ENCODE data around the gene AMFR. TPM values are rescaled to one million over a fixed set of nuclear protein-coding genes. Genes with fewer than 3 reads are reported as not detected.

The AMFR gene
- total and polyA plus RNA-seq, 4 donors, result 43.3 to 309 (median 98.4) TPM

DNA sequence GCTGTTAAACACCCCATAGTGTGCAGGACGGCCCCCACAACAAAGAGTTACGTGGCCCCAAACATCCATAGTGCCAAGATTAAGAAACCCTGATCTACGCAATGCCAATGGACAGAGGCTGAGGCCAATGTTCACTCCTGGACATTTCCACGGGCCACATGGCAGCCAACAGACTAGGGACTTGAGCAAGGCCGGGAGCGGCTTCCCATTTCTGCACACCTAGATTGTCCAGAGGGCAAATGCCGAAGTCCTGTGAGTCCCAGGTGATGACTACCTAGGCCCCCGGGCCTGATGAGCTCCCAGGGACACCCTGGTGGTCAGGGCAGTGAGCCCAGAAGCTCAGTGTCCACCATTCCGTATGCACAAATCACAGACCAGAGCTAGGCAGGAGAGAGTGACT, 95.5 kb downstream of the AMFR start:
- 44% methylated on average over 9 of the region's 9 CpGs for WGBS
- TF ChIP-seq RAD21 (IDR thresholded peaks at IDR 0.05), result peak; percentile 31 to 32
- TF ChIP-seq SP1 (IDR thresholded peaks at IDR 0.05), result peak; percentile 19
- TF ChIP-seq HNF4G (IDR thresholded peaks at IDR 0.05), result no peak
- TF ChIP-seq HNF4A (conservative IDR thresholded peaks at IDR 0.05), result peak; percentile 68 to 88
- TF ChIP-seq, protein P1, sequence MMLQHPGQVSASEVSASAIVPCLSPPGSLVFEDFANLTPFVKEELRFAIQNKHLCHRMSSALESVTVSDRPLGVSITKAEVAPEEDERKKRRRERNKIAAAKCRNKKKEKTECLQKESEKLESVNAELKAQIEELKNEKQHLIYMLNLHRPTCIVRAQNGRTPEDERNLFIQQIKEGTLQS (IDR thresholded peaks at IDR 0.05), result no peak
- TF ChIP-seq, protein P2, sequence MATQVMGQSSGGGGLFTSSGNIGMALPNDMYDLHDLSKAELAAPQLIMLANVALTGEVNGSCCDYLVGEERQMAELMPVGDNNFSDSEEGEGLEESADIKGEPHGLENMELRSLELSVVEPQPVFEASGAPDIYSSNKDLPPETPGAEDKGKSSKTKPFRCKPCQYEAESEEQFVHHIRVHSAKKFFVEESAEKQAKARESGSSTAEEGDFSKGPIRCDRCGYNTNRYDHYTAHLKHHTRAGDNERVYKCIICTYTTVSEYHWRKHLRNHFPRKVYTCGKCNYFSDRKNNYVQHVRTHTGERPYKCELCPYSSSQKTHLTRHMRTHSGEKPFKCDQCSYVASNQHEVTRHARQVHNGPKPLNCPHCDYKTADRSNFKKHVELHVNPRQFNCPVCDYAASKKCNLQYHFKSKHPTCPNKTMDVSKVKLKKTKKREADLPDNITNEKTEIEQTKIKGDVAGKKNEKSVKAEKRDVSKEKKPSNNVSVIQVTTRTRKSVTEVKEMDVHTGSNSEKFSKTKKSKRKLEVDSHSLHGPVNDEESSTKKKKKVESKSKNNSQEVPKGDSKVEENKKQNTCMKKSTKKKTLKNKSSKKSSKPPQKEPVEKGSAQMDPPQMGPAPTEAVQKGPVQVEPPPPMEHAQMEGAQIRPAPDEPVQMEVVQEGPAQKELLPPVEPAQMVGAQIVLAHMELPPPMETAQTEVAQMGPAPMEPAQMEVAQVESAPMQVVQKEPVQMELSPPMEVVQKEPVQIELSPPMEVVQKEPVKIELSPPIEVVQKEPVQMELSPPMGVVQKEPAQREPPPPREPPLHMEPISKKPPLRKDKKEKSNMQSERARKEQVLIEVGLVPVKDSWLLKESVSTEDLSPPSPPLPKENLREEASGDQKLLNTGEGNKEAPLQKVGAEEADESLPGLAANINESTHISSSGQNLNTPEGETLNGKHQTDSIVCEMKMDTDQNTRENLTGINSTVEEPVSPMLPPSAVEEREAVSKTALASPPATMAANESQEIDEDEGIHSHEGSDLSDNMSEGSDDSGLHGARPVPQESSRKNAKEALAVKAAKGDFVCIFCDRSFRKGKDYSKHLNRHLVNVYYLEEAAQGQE (IDR thresholded peaks at IDR 0.05), result peak; percentile 38
- TF ChIP-seq RXRA (IDR thresholded peaks at IDR 0.05), result peak in 1 of 2 donors; percentile 77
- TF ChIP-seq, protein P3, sequence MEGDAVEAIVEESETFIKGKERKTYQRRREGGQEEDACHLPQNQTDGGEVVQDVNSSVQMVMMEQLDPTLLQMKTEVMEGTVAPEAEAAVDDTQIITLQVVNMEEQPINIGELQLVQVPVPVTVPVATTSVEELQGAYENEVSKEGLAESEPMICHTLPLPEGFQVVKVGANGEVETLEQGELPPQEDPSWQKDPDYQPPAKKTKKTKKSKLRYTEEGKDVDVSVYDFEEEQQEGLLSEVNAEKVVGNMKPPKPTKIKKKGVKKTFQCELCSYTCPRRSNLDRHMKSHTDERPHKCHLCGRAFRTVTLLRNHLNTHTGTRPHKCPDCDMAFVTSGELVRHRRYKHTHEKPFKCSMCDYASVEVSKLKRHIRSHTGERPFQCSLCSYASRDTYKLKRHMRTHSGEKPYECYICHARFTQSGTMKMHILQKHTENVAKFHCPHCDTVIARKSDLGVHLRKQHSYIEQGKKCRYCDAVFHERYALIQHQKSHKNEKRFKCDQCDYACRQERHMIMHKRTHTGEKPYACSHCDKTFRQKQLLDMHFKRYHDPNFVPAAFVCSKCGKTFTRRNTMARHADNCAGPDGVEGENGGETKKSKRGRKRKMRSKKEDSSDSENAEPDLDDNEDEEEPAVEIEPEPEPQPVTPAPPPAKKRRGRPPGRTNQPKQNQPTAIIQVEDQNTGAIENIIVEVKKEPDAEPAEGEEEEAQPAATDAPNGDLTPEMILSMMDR (IDR thresholded peaks at IDR 0.05; ENCODE audit: low read depth, low read length, missing input control), result no peak
- no peak for TF ChIP-seq NR2F2 (IDR thresholded peaks at IDR 0.05)
- TF ChIP-seq, protein P4, sequence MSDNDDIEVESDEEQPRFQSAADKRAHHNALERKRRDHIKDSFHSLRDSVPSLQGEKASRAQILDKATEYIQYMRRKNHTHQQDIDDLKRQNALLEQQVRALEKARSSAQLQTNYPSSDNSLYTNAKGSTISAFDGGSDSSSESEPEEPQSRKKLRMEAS (IDR thresholded peaks at IDR 0.05), result no peak
- TF ChIP-seq FOXA2 (IDR thresholded peaks at IDR 0.05), result no peak
- TF ChIP-seq TAF1 (conservative IDR thresholded peaks at IDR 0.05), result no peak
- TF ChIP-seq YY1 (IDR thresholded peaks at IDR 0.05), result peak; percentile 73
- TF ChIP-seq EGR1 (IDR thresholded peaks at IDR 0.05; ENCODE audit: low read depth in 2 of 2), result no peak
- TF ChIP-seq JUND (IDR thresholded peaks at IDR 0.05), result peak in 1 of 2 donors; percentile 21
- TF ChIP-seq, protein P5, sequence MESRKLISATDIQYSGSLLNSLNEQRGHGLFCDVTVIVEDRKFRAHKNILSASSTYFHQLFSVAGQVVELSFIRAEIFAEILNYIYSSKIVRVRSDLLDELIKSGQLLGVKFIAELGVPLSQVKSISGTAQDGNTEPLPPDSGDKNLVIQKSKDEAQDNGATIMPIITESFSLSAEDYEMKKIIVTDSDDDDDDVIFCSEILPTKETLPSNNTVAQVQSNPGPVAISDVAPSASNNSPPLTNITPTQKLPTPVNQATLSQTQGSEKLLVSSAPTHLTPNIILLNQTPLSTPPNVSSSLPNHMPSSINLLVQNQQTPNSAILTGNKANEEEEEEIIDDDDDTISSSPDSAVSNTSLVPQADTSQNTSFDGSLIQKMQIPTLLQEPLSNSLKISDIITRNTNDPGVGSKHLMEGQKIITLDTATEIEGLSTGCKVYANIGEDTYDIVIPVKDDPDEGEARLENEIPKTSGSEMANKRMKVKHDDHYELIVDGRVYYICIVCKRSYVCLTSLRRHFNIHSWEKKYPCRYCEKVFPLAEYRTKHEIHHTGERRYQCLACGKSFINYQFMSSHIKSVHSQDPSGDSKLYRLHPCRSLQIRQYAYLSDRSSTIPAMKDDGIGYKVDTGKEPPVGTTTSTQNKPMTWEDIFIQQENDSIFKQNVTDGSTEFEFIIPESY (IDR thresholded peaks at IDR 0.05), result no peak
- TF ChIP-seq GABPA (IDR thresholded peaks at IDR 0.05 in 1 of 2, conservative IDR thresholded peaks at IDR 0.05 in 1 of 2), result no peak
- TF ChIP-seq FOXA1 (IDR thresholded peaks at IDR 0.05), result no peak
- peaks cover 6 to 41% (median 25%) of the 10 kb centered on the region in 4 donors for H3K4me1 ChIP-seq (ENCODE audit: control insufficient read depth in 4 of 4, insufficient read depth in 4 of 4, low read length in 3 of 4)
- no peaks in the 10 kb centered on the region for H3K9me3 ChIP-seq (ENCODE audit: control insufficient read depth in 4 of 4, low read length in 3 of 4)
- H3K4me3 ChIP-seq (ENCODE audit: low read depth in 1 of 3, low read length in 3 of 3), result no peak overlapping the region
- peaks cover 0 to 8% (median 4%) of the 10 kb centered on the region in 4 donors for H3K36me3 ChIP-seq (ENCODE audit: control insufficient read depth in 4 of 4, insufficient read depth in 3 of 4, low read depth in 1 of 4, low read length in 3 of 4)
- no peak for DNase-seq (ENCODE audit: low spot score)
- peak overlapping the region; percentile 3 to 37 for H3K27ac ChIP-seq (ENCODE audit: low read depth in 1 of 2, low read length in 2 of 2)
- H3K27me3 ChIP-seq (ENCODE audit: control insufficient read depth in 4 of 4, insufficient read depth in 4 of 4, low read length in 3 of 4), result no peaks in the 10 kb centered on the region
- H3K9ac ChIP-seq (ENCODE audit: low read depth in 1 of 2, low read length in 2 of 2), result no peak overlapping the region

Measured in liver (tissue), 9 donors.